Measurements from ENCODE around the gene TNS1. TPM values are rescaled to one million over a fixed set of nuclear protein-coding genes. Genes with fewer than 3 reads are reported as not detected.

Gene TNS1
- total RNA-seq, 2 donors from 2014 or later: 168 to 174 TPM

DNA sequence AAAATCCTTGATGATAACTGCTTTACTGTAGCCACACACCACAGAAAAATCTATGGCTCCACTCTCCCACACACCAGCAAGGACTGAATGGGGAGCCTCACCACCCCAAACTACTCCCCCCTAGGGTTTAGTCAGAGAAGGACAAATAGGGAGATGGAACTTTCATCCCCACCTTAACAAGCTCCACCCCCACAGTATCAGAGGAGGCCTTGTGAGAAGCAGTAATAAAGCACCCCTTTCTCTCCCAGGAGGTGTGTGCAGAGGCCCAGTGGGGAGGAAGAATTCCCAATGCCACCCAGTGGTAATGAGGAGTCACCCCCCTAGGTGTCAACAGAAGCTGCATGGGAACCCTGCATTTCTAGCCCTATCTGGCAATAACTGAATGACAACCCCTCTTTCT lies 224.9 kb downstream of the TNS1 start:
- DNase-seq (no peak), ATAC-seq (no peak)
- H3K4me3 ChIP-seq: no peak overlapping the region
- no peak overlapping the region for H3K27ac ChIP-seq
- no peaks in the 10 kb centered on the region for H3K36me3 ChIP-seq (replicated peaks in 1 of 2; ENCODE audit: insufficient read depth in 1 of 2, low read depth in 2 of 2)
- intact Hi-C loops (cut with DNase I): no loop called here
- no peaks in the 10 kb centered on the region for H3K4me1 ChIP-seq
- no peaks in the 10 kb centered on the region for H3K27me3 ChIP-seq
- H3K9me3 ChIP-seq: no peaks in the 10 kb centered on the region
- no peak for TF ChIP-seq POLR2A (IDR thresholded peaks at IDR 0.05)
- TF ChIP-seq, protein P1, sequence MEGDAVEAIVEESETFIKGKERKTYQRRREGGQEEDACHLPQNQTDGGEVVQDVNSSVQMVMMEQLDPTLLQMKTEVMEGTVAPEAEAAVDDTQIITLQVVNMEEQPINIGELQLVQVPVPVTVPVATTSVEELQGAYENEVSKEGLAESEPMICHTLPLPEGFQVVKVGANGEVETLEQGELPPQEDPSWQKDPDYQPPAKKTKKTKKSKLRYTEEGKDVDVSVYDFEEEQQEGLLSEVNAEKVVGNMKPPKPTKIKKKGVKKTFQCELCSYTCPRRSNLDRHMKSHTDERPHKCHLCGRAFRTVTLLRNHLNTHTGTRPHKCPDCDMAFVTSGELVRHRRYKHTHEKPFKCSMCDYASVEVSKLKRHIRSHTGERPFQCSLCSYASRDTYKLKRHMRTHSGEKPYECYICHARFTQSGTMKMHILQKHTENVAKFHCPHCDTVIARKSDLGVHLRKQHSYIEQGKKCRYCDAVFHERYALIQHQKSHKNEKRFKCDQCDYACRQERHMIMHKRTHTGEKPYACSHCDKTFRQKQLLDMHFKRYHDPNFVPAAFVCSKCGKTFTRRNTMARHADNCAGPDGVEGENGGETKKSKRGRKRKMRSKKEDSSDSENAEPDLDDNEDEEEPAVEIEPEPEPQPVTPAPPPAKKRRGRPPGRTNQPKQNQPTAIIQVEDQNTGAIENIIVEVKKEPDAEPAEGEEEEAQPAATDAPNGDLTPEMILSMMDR (IDR thresholded peaks at IDR 0.05): no peak

DNA sequence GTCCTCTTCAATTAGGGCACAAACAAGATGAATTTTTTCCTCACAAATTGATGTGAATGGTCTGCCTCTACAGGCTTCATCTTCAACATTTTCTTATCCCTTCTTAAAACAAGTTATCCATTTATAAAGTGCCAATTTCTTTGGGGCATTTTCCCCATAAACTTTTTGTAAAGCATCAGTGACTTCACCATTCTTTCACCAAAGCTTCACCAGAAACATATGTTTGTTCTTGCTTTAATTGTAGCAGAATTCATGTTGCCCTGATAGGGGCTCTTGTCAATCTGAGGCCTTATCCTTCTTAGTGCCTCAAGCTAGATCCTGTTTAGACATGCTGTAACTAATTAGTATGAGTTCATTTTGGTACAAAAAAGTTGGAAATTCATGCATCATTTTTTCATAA lies 226.2 kb downstream of the TNS1 start:
- Histone ChIP-seq H3K36me3 (replicated peaks in 1 of 2; ENCODE audit: insufficient read depth in 1 of 2, low read depth in 2 of 2) (no peaks in the 10 kb centered on the region), H3K27ac (no peak overlapping the region), H3K4me1 (no peaks in the 10 kb centered on the region), H3K27me3 (no peaks in the 10 kb centered on the region), H3K9me3 (no peaks in the 10 kb centered on the region), H3K4me3 (no peak overlapping the region)
- no peak for DNase-seq
- no peak for TF ChIP-seq POLR2A (IDR thresholded peaks at IDR 0.05)
- TF ChIP-seq, protein P1 (IDR thresholded peaks at IDR 0.05): no peak
- ATAC-seq: no peak
- intact Hi-C loops (cut with DNase I): no loop called here

DNA sequence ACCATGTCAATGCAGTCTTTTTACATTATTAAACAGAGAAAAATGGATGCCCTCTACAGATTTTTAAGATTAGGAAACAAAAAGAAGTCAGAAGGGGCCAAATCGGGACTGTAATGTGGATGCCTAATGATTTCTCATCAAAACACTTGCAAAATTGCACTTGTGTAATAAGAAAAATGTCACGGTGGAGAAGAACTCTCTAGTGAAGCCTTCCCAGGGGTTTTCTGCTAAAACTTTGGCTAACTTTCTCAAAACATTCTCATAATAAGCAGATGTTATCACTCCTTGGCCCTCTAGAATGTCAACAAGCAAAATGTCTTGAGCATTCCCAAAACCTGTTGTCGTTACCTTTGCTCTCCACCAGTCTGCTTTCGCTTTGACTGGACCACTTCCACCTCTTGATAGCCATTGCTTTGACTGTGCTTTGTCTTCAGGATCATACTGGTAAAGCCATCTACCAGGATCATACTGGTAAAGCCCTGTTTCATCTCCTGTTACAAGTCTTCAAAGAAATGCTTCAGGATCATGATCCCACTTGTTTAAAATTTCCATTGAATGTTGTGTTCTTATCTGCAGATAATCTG lies 226.8 kb downstream of the TNS1 start:
- H3K27ac ChIP-seq: no peak overlapping the region
- no peak for DNase-seq
- intact Hi-C loops (cut with DNase I): no loop called here
- no peaks in the 10 kb centered on the region for H3K4me1 ChIP-seq
- ATAC-seq: no peak
- no peaks in the 10 kb centered on the region for H3K9me3 ChIP-seq
- no peaks in the 10 kb centered on the region for H3K27me3 ChIP-seq
- WGBS, 2 donors: 74 to 87% methylated on average over 4 of the region's 4 CpGs
- TF ChIP-seq, protein P1 (IDR thresholded peaks at IDR 0.05): no peak
- TF ChIP-seq POLR2A (IDR thresholded peaks at IDR 0.05): no peak
- no peaks in the 10 kb centered on the region for H3K36me3 ChIP-seq (replicated peaks in 1 of 2; ENCODE audit: insufficient read depth in 1 of 2, low read depth in 2 of 2)
- H3K4me3 ChIP-seq: no peak overlapping the region

DNA sequence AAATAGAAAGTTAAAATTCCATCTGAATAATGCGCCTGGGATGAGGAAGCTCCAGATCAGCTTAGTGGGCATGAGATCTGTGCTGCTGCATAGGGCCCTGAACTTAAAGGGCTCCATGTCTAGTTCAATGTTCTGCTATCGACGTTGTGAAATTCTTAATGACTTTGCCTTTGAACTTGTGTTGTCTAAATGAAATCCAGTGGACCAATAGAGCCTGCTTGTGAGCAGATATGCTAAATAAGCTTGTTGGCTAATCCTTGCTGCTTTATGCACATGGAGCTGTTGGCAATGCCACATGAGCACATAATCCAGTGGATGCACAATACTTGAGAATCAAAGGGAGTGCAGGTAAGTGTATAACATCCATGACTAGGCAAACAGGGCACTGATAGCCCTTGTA lies 228.6 kb downstream of the TNS1 start:
- H3K27me3 ChIP-seq: no peaks in the 10 kb centered on the region
- intact Hi-C loops (cut with DNase I): no loop called here
- WGBS, 2 donors: 72% methylated on average over 3 of the region's 3 CpGs
- no peak overlapping the region for H3K27ac ChIP-seq
- ATAC-seq: no peak
- H3K4me1 ChIP-seq: no peaks in the 10 kb centered on the region
- no peaks in the 10 kb centered on the region for H3K36me3 ChIP-seq (replicated peaks in 1 of 2; ENCODE audit: insufficient read depth in 1 of 2, low read depth in 2 of 2)
- H3K9me3 ChIP-seq: no peaks in the 10 kb centered on the region
- no peak for DNase-seq
- H3K4me3 ChIP-seq: no peak overlapping the region
- TF ChIP-seq POLR2A (IDR thresholded peaks at IDR 0.05): no peak
- TF ChIP-seq, protein P1 (IDR thresholded peaks at IDR 0.05): no peak

DNA sequence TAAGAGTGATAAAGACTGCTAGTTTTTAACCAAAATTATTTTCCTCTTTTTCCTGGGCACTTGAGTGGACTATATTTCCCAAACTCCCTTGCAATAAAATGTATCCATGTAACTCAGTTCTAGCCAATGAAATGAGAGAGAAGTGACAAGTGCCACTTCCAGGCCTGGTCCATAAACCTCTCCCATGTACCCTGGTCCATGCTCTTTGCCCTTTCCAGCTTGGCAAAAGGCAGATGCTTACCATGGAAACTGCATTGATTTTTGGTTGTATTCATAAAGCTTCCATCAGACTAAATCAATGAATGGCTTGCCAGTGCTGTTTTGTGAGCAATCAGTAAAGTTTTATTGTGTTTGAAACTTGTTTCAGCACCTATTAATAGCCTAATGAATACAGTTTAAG lies 229.3 kb downstream of the TNS1 start:
- intact Hi-C loops (cut with DNase I): no loop called here
- no peaks in the 10 kb centered on the region for H3K36me3 ChIP-seq (replicated peaks in 1 of 2; ENCODE audit: insufficient read depth in 1 of 2, low read depth in 2 of 2)
- TF ChIP-seq, protein P1 (IDR thresholded peaks at IDR 0.05): no peak
- TF ChIP-seq POLR2A (IDR thresholded peaks at IDR 0.05): no peak
- no peaks in the 10 kb centered on the region for H3K4me1 ChIP-seq
- H3K4me3 ChIP-seq: no peak overlapping the region
- DNase-seq: no peak
- no peaks in the 10 kb centered on the region for H3K9me3 ChIP-seq
- no peak for ATAC-seq
- no peaks in the 10 kb centered on the region for H3K27me3 ChIP-seq
- no peak overlapping the region for H3K27ac ChIP-seq
